Right atrium auricular region (tissue), 2 donors: ENCODE data around the gene SEC24C. TPM values are rescaled to one million over a fixed set of nuclear protein-coding genes. Genes with fewer than 3 reads are reported as not detected.
A peak's percentile ranks its signal among the peaks of the same experiment; 100 is the strongest.

Source experiments
- DNase-seq: peaks from one replicate; pipeline ENCODE4 v3.0.0-alpha.2; 2019; ENCODE audit warnings: low spot score
- H3K27ac ChIP-seq, 2 donors: fragments of 200-600 bp; sonication (generic); 1 replicate in 1 of 2; 2 replicates in 1 of 2; pipeline ENCODE4 v1.5.1; 2016 to 2019
- H3K27me3 ChIP-seq, 2 donors: fragments of 200-600 bp; sonication (generic); one replicate each; pipeline versions ENCODE4 v1.5.1 to v1.6.0; 2017 to 2019
- H3K36me3 ChIP-seq: fragments of 200-600 bp; sonication (generic); one replicate; pipeline ENCODE4 v1.5.1; 2016
- H3K4me1 ChIP-seq, 2 donors: fragments of 200-600 bp; sonication (generic); one replicate each; pipeline versions ENCODE4 v1.5.1 to v1.6.0; 2017 to 2019
- H3K4me3 ChIP-seq, 2 donors: fragments of 200-600 bp; sonication (generic); 1 replicate in 1 of 2; 2 replicates in 1 of 2; pipeline ENCODE4 v1.5.1; 2017 to 2019; ENCODE audit warnings: mild to moderate bottlenecking in 1 of 2, moderate library complexity in 1 of 2
- H3K9me3 ChIP-seq, 2 donors: fragments of 200-600 bp; sonication (generic); one replicate each; pipeline ENCODE4 v1.5.1; 2019
- CTCF ChIP-seq, 2 donors: fragments of 200-600 bp; sonication (generic); IDR thresholded peaks; one replicate each; pipeline ENCODE4 v1.5.1; 2019; ENCODE audit warnings: antibody characterized with exemption in 2 of 2
- total RNA-seq, 2 donors: library from RNA; depleted of rRNA; stranded (reverse); fragments of >200 nt; gene quantifications; one replicate each; pipeline ENCODE4 v1.1.0, GENCODE V29; 2016

SEC24C gene
- total RNA-seq, 2 donors from 2014 or later = 38.5 to 51.8 TPM

- Histone ChIP-seq H3K9me3 (no peaks in the 10 kb centered on the region), H3K27me3 (no peaks in the 10 kb centered on the region), H3K4me3 (no peak overlapping the region), H3K4me1 (peaks cover 0 to 23% of the 10 kb centered on the region in 2 donors), H3K27ac (no peak overlapping the region), H3K36me3 (peaks cover 58% of the 10 kb centered on the region)
- DNase-seq = no peak
- no peak for TF ChIP-seq CTCF (IDR thresholded peaks at IDR 0.05)
Measured at GRCh38 chr10:73808021-73808815, 64.0 kb downstream of the SEC24C start.

- TF ChIP-seq CTCF (IDR thresholded peaks at IDR 0.05) = no peak
- Histone ChIP-seq H3K9me3 (no peaks in the 10 kb centered on the region), H3K36me3 (peaks cover 48% of the 10 kb centered on the region), H3K27me3 (no peaks in the 10 kb centered on the region), H3K4me1 (peaks cover 0 to 23% of the 10 kb centered on the region in 2 donors), H3K4me3 (no peak overlapping the region), H3K27ac (no peak overlapping the region)
- no peak for DNase-seq
Measured at GRCh38 chr10:73809061-73809818, 65.1 kb downstream of the SEC24C start.

- DNase-seq = no peak
- peak overlapping the region in 1 of 2 donors; percentile 87 for H3K27ac ChIP-seq
- H3K36me3 ChIP-seq = peaks cover 37% of the 10 kb centered on the region
- no peaks in the 10 kb centered on the region for H3K27me3 ChIP-seq
- H3K9me3 ChIP-seq = no peaks in the 10 kb centered on the region
- peaks cover 0 to 23% of the 10 kb centered on the region in 2 donors for H3K4me1 ChIP-seq
- TF ChIP-seq CTCF (IDR thresholded peaks at IDR 0.05) = no peak
- peak overlapping the region; percentile 95 to 97 for H3K4me3 ChIP-seq
Measured at GRCh38 chr10:73810358-73810734, 66.2 kb downstream of the SEC24C start.

GRCh38 chr10:73810735-73811465 lies 66.7 kb downstream of the SEC24C start:
- H3K27me3 ChIP-seq = no peaks in the 10 kb centered on the region
- peaks cover 0 to 23% of the 10 kb centered on the region in 2 donors for H3K4me1 ChIP-seq
- H3K4me3 ChIP-seq = peak overlapping the region; percentile 95 to 97
- H3K27ac ChIP-seq = peak overlapping the region; percentile 87 to 94
- TF ChIP-seq CTCF (IDR thresholded peaks at IDR 0.05) = no peak
- H3K9me3 ChIP-seq = no peaks in the 10 kb centered on the region
- DNase-seq = no peak
- peaks cover 31% of the 10 kb centered on the region for H3K36me3 ChIP-seq

- no peak overlapping the region for H3K27ac ChIP-seq
- no peak overlapping the region for H3K4me3 ChIP-seq
- DNase-seq = no peak
- peaks cover 22% of the 10 kb centered on the region for H3K36me3 ChIP-seq
- TF ChIP-seq CTCF (IDR thresholded peaks at IDR 0.05) = no peak
- H3K9me3 ChIP-seq = no peaks in the 10 kb centered on the region
- H3K4me1 ChIP-seq = peaks cover 0 to 23% of the 10 kb centered on the region in 2 donors
- no peaks in the 10 kb centered on the region for H3K27me3 ChIP-seq
Measured at GRCh38 chr10:73812657-73813056, 68.5 kb downstream of the SEC24C start.
